SK-N-MC (cell line): ENCODE measurements around the gene PIGT.

Experiments used
- EZH2 ChIP-seq: fragments of 200-600 bp; sonication (generic); IDR thresholded peaks from one replicate; pipeline ENCODE4 v1.6.1; 2017; ENCODE audit warnings: antibody characterized with exemption
- POLR2AphosphoS5 ChIP-seq: IDR thresholded peaks from 2 replicates; pipeline ENCODE4 v1.6.1; 2012; ENCODE audit warnings: mild to moderate bottlenecking, low read depth, low read length, borderline replicate concordance

DNA sequence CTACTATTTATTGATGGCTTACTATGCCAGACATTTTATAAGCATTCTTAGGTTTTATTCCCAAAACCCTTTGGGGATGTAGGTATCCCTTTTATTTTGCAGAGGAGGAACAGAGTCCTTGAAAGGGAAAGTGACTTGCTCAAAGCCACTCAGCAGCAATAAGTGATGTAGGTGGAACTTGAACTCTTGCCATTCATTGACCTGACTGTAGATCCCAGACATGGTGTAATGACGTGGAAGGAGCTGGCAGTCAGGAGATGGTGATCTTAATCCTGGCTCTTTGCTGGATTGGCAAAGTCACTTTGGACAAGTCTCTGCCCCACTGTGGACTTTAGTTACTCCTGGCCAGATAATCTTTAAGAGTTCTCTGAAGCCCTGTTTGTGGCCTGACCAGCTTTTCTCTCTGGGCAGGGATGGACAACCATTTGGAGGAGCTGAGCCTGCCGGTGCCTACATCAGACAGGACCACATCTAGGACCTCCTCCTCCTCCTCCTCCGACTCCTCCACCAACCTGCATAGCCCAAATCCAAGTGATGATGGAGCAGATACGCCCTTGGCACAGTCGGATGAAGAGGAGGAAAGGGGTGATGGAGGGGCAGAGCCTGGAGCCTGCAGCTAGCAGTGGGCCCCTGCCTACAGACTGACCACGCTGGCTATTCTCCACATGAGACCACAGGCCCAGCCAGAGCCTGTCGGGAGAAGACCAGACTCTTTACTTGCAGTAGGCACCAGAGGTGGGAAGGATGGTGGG lies 6.2 kb upstream of the PIGT start:
- TF ChIP-seq EZH2, result no peak
- TF ChIP-seq POLR2AphosphoS5, result no peak
